MM.1S (cell line): ENCODE data around the gene WDR3.

Source experiments
- DNase-seq: peaks from one replicate; pipeline ENCODE4 v3.0.0-alpha.2; 2015
- H2AFZ ChIP-seq: fragments of 300-600 bp; sonication (generic); 2 replicates; pipeline ENCODE4 v1.6.0; 2016; ENCODE audit warnings: antibody characterized with exemption, low read length
- H3F3A ChIP-seq: fragments of 300-600 bp; sonication (generic); 2 replicates; pipeline ENCODE4 v1.6.1; 2016; ENCODE audit warnings: mild to moderate bottlenecking, antibody characterized with exemption, low read length, moderate library complexity, mixed read lengths; ENCODE audit not compliant: insufficient read depth
- H3K27ac ChIP-seq: fragments of 300-600 bp; sonication (generic); 2 replicates; pipeline ENCODE4 v1.5.1; 2016; ENCODE audit warnings: mild to moderate bottlenecking, low read length
- H3K27me3 ChIP-seq: fragments of 300-600 bp; sonication (generic); replicated peaks from 2 replicates; pipeline ENCODE4 v1.6.0; 2016; ENCODE audit warnings: low read length; ENCODE audit not compliant: insufficient read depth
- H3K36me3 ChIP-seq: fragments of 300-600 bp; sonication (generic); replicated peaks from 2 replicates; pipeline ENCODE4 v1.6.1; 2016; ENCODE audit warnings: mild to moderate bottlenecking, low read length, mixed read lengths; ENCODE audit not compliant: insufficient read depth
- H3K4me1 ChIP-seq: fragments of 300-600 bp; sonication (generic); 2 replicates; pipeline ENCODE4 v1.6.1; 2016; ENCODE audit warnings: low read length, mixed read lengths
- H3K4me2 ChIP-seq: fragments of 300-600 bp; sonication (generic); 2 replicates; pipeline ENCODE4 v1.6.0; 2016; ENCODE audit warnings: low read depth, low read length
- H3K4me3 ChIP-seq: fragments of 300-600 bp; sonication (generic); 2 replicates; pipeline ENCODE4 v1.5.1; 2016; ENCODE audit warnings: low read length, mixed read lengths
- H3K79me2 ChIP-seq: fragments of 300-600 bp; sonication (generic); 2 replicates; pipeline ENCODE4 v1.6.1; 2016; ENCODE audit warnings: mixed run types, low read length, mixed read lengths
- H3K9ac ChIP-seq: fragments of 300-600 bp; sonication (generic); 2 replicates; pipeline ENCODE4 v1.6.1; 2016; ENCODE audit warnings: low read length, mixed read lengths
- H3K9me2 ChIP-seq: fragments of 300-600 bp; sonication (generic); replicated peaks from 2 replicates; pipeline ENCODE4 v1.6.1; 2016; ENCODE audit warnings: mild to moderate bottlenecking, low read length, mixed read lengths; ENCODE audit not compliant: insufficient read depth
- H3K9me3 ChIP-seq: fragments of 300-600 bp; sonication (generic); replicated peaks from 2 replicates; pipeline ENCODE4 v1.6.1; 2016; ENCODE audit warnings: mild to moderate bottlenecking, low read length, mixed read lengths; ENCODE audit not compliant: insufficient read depth
- H4K20me1 ChIP-seq: fragments of 300-600 bp; sonication (generic); 2 replicates; pipeline ENCODE4 v1.6.1; 2016; ENCODE audit warnings: mild to moderate bottlenecking, low read length, moderate library complexity, mixed read lengths; ENCODE audit not compliant: insufficient read depth
- EZH2 ChIP-seq: fragments of 300-600 bp; sonication (generic); optimal IDR thresholded peaks from 2 replicates; pipeline ENCODE3; 2017; ENCODE audit warnings: low read depth, mild to moderate bottlenecking, antibody characterized with exemption, low read length, mixed read lengths
- EZH2phosphoT487 ChIP-seq: fragments of 300-600 bp; sonication (generic); IDR thresholded peaks from 2 replicates; pipeline ENCODE4 v1.6.1; 2018; ENCODE audit warnings: antibody characterized with exemption, low read length
- TF ChIP-seq, protein P1 (sequence below): fragments of 300-600 bp; sonication (generic); IDR thresholded peaks from 2 replicates; pipeline ENCODE4 v1.5.1; 2016; ENCODE audit warnings: antibody characterized with exemption, low read length, mixed read lengths

The WDR3 gene

GRCh38 chr1:117942293-117942692 is 12.8 kb downstream of the WDR3 start:
- Histone ChIP-seq H3K4me1 (no peaks in the 10 kb centered on the region), H2AFZ (no peak overlapping the region), H3K9me2 (no peaks in the 10 kb centered on the region), H4K20me1 (no peaks in the 10 kb centered on the region), H3K4me2 (no peak overlapping the region), H3K27ac (no peak overlapping the region), H3K9ac (no peak overlapping the region), H3F3A (no peaks in the 10 kb centered on the region), H3K4me3 (no peak overlapping the region), H3K79me2 (no peaks in the 10 kb centered on the region), H3K36me3 (no peaks in the 10 kb centered on the region; the same call in 1 of the 2 replicates), H3K9me3 (no peaks in the 10 kb centered on the region), H3K27me3 (no peaks in the 10 kb centered on the region)
- TF ChIP-seq EZH2phosphoT487 (no peak), EZH2 (no peak)
- TF ChIP-seq, protein P1, sequence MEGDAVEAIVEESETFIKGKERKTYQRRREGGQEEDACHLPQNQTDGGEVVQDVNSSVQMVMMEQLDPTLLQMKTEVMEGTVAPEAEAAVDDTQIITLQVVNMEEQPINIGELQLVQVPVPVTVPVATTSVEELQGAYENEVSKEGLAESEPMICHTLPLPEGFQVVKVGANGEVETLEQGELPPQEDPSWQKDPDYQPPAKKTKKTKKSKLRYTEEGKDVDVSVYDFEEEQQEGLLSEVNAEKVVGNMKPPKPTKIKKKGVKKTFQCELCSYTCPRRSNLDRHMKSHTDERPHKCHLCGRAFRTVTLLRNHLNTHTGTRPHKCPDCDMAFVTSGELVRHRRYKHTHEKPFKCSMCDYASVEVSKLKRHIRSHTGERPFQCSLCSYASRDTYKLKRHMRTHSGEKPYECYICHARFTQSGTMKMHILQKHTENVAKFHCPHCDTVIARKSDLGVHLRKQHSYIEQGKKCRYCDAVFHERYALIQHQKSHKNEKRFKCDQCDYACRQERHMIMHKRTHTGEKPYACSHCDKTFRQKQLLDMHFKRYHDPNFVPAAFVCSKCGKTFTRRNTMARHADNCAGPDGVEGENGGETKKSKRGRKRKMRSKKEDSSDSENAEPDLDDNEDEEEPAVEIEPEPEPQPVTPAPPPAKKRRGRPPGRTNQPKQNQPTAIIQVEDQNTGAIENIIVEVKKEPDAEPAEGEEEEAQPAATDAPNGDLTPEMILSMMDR, result no peak
- no peak for DNase-seq

GRCh38 chr1:117952386-117952785 is 22.8 kb downstream of the WDR3 start:
- H3F3A ChIP-seq, result no peaks in the 10 kb centered on the region
- no peaks in the 10 kb centered on the region for H3K4me1 ChIP-seq
- no peaks in the 10 kb centered on the region for H4K20me1 ChIP-seq
- TF ChIP-seq EZH2 (no peak), EZH2phosphoT487 (no peak)
- TF ChIP-seq, protein P1, result no peak
- no peak overlapping the region for H3K9ac ChIP-seq
- no peaks in the 10 kb centered on the region for H3K27me3 ChIP-seq
- no peaks in the 10 kb centered on the region; the same call in 1 of the 2 replicates for H3K36me3 ChIP-seq
- no peaks in the 10 kb centered on the region for H3K9me3 ChIP-seq
- H3K9me2 ChIP-seq, result no peaks in the 10 kb centered on the region
- no peak for DNase-seq
- no peaks in the 10 kb centered on the region for H3K79me2 ChIP-seq
- H3K4me2 ChIP-seq, result no peak overlapping the region
- H3K4me3 ChIP-seq, result no peak overlapping the region
- no peak overlapping the region for H2AFZ ChIP-seq
- no peak overlapping the region for H3K27ac ChIP-seq

GRCh38 chr1:117959364-117959763 is 29.8 kb downstream of the WDR3 start:
- H3K4me2 ChIP-seq, result no peak overlapping the region
- H4K20me1 ChIP-seq, result no peaks in the 10 kb centered on the region
- no peaks in the 10 kb centered on the region for H3F3A ChIP-seq
- H3K9me2 ChIP-seq, result no peaks in the 10 kb centered on the region
- H3K4me1 ChIP-seq, result no peaks in the 10 kb centered on the region
- H3K79me2 ChIP-seq, result no peaks in the 10 kb centered on the region
- H3K27ac ChIP-seq, result no peak overlapping the region
- H3K27me3 ChIP-seq, result no peaks in the 10 kb centered on the region
- no peak overlapping the region for H3K4me3 ChIP-seq
- H3K9me3 ChIP-seq, result no peaks in the 10 kb centered on the region
- no peaks in the 10 kb centered on the region for H3K36me3 ChIP-seq
- DNase-seq, result no peak
- no peak overlapping the region for H3K9ac ChIP-seq
- TF ChIP-seq EZH2 (no peak), EZH2phosphoT487 (no peak)
- TF ChIP-seq, protein P1, result no peak
- H2AFZ ChIP-seq, result no peak overlapping the region
